Femur (tissue), 1 donor: ENCODE measurements around the gene RASA4B.
"Not testable (repeated sequence)": the region's sequence is repeated elsewhere in the genome, so short reads cannot be mapped to it uniquely, and the experiment has no call there.

Experiments used
- DNase-seq: peaks from one replicate; pipeline ENCODE4 v3.0.0-alpha.2; 2017

Gene RASA4B

GRCh38 chr7:102510575-102510974 is 7.0 kb downstream of the RASA4B start:
- not testable (repeated sequence) for DNase-seq

GRCh38 chr7:102507410-102508088 is 10.0 kb downstream of the RASA4B start:
- not testable (repeated sequence) for DNase-seq

GRCh38 chr7:102505298-102506185 is 12.0 kb downstream of the RASA4B start:
- not testable (repeated sequence) for DNase-seq

GRCh38 chr7:102503141-102503540 is 14.4 kb downstream of the RASA4B start:
- DNase-seq, result not testable (repeated sequence)

GRCh38 chr7:102498321-102498720 is 19.3 kb downstream of the RASA4B start:
- not testable (repeated sequence) for DNase-seq

- DNase-seq, result not testable (repeated sequence)
These were observed 20.3 kb downstream of the RASA4B start for GRCh38 chr7:102497308-102497707.

GRCh38 chr7:102496861-102497260 is 20.7 kb downstream of the RASA4B start:
- DNase-seq, result peak; percentile 8

GRCh38 chr7:102494473-102495149 is 23.0 kb downstream of the RASA4B start:
- not testable (repeated sequence) for DNase-seq

GRCh38 chr7:102494026-102494425 is 23.6 kb downstream of the RASA4B start:
- DNase-seq, result not testable (repeated sequence)

GRCh38 chr7:102493220-102493935 is 24.2 kb downstream of the RASA4B start:
- not testable (repeated sequence) for DNase-seq

- not testable (repeated sequence) for DNase-seq
These were observed 27.0 kb downstream of the RASA4B start for GRCh38 chr7:102490529-102491075.

GRCh38 chr7:102484317-102484716 is 33.3 kb downstream of the RASA4B start:
- not testable (repeated sequence) for DNase-seq

GRCh38 chr7:102481962-102482361 is 35.6 kb downstream of the RASA4B start:
- DNase-seq, result not testable (repeated sequence)

- DNase-seq, result not testable (repeated sequence)
These were observed 37.5 kb downstream of the RASA4B start for GRCh38 chr7:102479982-102480637.

GRCh38 chr7:102479209-102479584 is 38.4 kb downstream of the RASA4B start:
- not testable (repeated sequence) for DNase-seq

- peak; percentile 91 for DNase-seq
These were observed 39.0 kb downstream of the RASA4B start, which contains the start of gene POLR2J for GRCh38 chr7:102478314-102479208. Gene POLR2J (minus strand): TSS chr7:102478922. CDS start chr7:102478860, 62 bp downstream.

GRCh38 chr7:102474736-102475435 is 42.7 kb downstream of the RASA4B start:
- not testable (repeated sequence) for DNase-seq

GRCh38 chr7:102474116-102474515 is 43.5 kb downstream of the RASA4B start:
- not testable (repeated sequence) for DNase-seq

GRCh38 chr7:102473271-102473991 is 44.1 kb downstream of the RASA4B start:
- no peak for DNase-seq
